Middle frontal gyrus (tissue), 1 donor: Measurements from ENCODE around the gene GFER.
"Not testable (repeated sequence)": the region's sequence is repeated elsewhere in the genome, so short reads cannot be mapped to it uniquely, and the experiment has no call there.

Experiments
- DNase-seq: peaks from one replicate; pipeline ENCODE4 v3.0.0-alpha.2; 2015; ENCODE audit warnings: low spot score; ENCODE audit errors: extremely low spot score

Gene GFER

GRCh38 chr16:1983544-1984346, at the start of gene GFER:
Gene GFER (plus strand): TSS chr16:1984193. CDS start chr16:1984219, 26 bp downstream.
- DNase-seq, result peak; percentile 74

- no peak for DNase-seq
Measured at GRCh38 chr16:1936945-1937479, 47.0 kb upstream of the GFER start.

- no peak for DNase-seq
Measured at GRCh38 chr16:1938316-1938715, 45.7 kb upstream of the GFER start.

GRCh38 chr16:1938910-1939309, 45.1 kb upstream of the GFER start:
- DNase-seq, result no peak

GRCh38 chr16:1939833-1940232, 44.2 kb upstream of the GFER start:
- not testable (repeated sequence) for DNase-seq

- no peak for DNase-seq
Measured at GRCh38 chr16:1940273-1941161, 43.5 kb upstream of the GFER start.

GRCh38 chr16:1941162-1942046, 42.6 kb upstream of the GFER start:
- DNase-seq, result no peak

GRCh38 chr16:1942047-1942809, 41.8 kb upstream of the GFER start:
- no peak for DNase-seq

GRCh38 chr16:1942810-1943726, 40.9 kb upstream of the GFER start, which contains the start of gene MSRB1:
Gene MSRB1 (minus strand): TSS chr16:1943199. CDS start chr16:1943156, 43 bp downstream.
- DNase-seq, result peak; percentile 98

- DNase-seq, result no peak
Measured at GRCh38 chr16:1944612-1945199, 39.3 kb upstream of the GFER start.

GRCh38 chr16:1945559-1946391, 38.2 kb upstream of the GFER start:
- no peak for DNase-seq

- DNase-seq, result no peak
Measured at GRCh38 chr16:1946495-1947368, 37.3 kb upstream of the GFER start.

- no peak for DNase-seq
Measured at GRCh38 chr16:1947369-1947670, 36.7 kb upstream of the GFER start.

- no peak for DNase-seq
Measured at GRCh38 chr16:1949507-1949906, 34.5 kb upstream of the GFER start.

- no peak for DNase-seq
Measured at GRCh38 chr16:1950047-1950446, 33.9 kb upstream of the GFER start.

- DNase-seq, result no peak
Measured at GRCh38 chr16:1950559-1950958, 33.4 kb upstream of the GFER start.

- DNase-seq, result no peak
Measured at GRCh38 chr16:1953734-1954133, 30.3 kb upstream of the GFER start.
